Astrocyte (in vitro differentiated cells and primary cell): ENCODE data around the gene KRT72. TPM values are rescaled to one million over a fixed set of nuclear protein-coding genes. Genes with fewer than 3 reads are reported as not detected.

Experiments used
- DNase-seq: peaks from one replicate; pipeline ENCODE4 v3.0.0-alpha.2; 2010; ENCODE audit warnings: low read depth
- FAIRE-seq: peaks from 2 replicates; lab custom pipeline; 2011; peaks lifted over from hg19 to GRCh38; lab: Jason Lieb, UNC
- H2AFZ ChIP-seq: 2 replicates; pipeline ENCODE4 v1.6.0; 2012; ENCODE audit warnings: low read depth, low read length, inconsistent platforms
- H3K27ac ChIP-seq: 2 replicates; pipeline ENCODE4 v1.5.1; 2011; ENCODE audit warnings: low read depth, low read length, inconsistent platforms
- H3K27me3 ChIP-seq: 2 replicates; pipeline ENCODE4 v1.6.0; 2011; ENCODE audit warnings: low read length, inconsistent platforms; ENCODE audit not compliant: insufficient read depth
- H3K36me3 ChIP-seq: 2 replicates; pipeline ENCODE4 v1.5.1; 2011; ENCODE audit warnings: low read length, inconsistent platforms; ENCODE audit not compliant: insufficient read depth
- H3K4me1 ChIP-seq: 2 replicates; pipeline ENCODE4 v1.5.1; 2011; ENCODE audit warnings: low read length, inconsistent platforms; ENCODE audit not compliant: insufficient read depth
- H3K4me2 ChIP-seq: 2 replicates; pipeline ENCODE4 v1.6.0; 2012; ENCODE audit warnings: low read length, inconsistent platforms
- H3K4me3 ChIP-seq: 2 replicates; pipeline ENCODE4 v1.5.1; 2011; ENCODE audit warnings: low read depth, mild to moderate bottlenecking, low read length, inconsistent platforms; ENCODE audit not compliant: insufficient read depth
- H3K79me2 ChIP-seq: 2 replicates; pipeline ENCODE4 v1.6.0; 2012; ENCODE audit warnings: mild to moderate bottlenecking, low read length, inconsistent platforms; ENCODE audit not compliant: insufficient read depth
- H3K9ac ChIP-seq: 2 replicates; pipeline ENCODE4 v1.6.0; 2012; ENCODE audit warnings: mild to moderate bottlenecking, low read length, inconsistent platforms
- H3K9me3 ChIP-seq: 2 replicates; pipeline ENCODE4 v1.5.1; 2012; ENCODE audit warnings: low read depth, mild to moderate bottlenecking, low read length, inconsistent platforms; ENCODE audit not compliant: insufficient read depth
- H4K20me1 ChIP-seq: 2 replicates; pipeline ENCODE4 v1.6.0; 2012; ENCODE audit warnings: low read length, inconsistent platforms; ENCODE audit not compliant: insufficient read depth
- H3K27ac Mint-ChIP-seq: one replicate; pipeline ENCODE4 v1.8.0; 2021; ENCODE audit warnings: mild to moderate bottlenecking, mixed read lengths; ENCODE audit not compliant: unreplicated experiment
- H3K27me3 Mint-ChIP-seq: one replicate; pipeline ENCODE4 v1.8.0; 2021; ENCODE audit warnings: low read depth, mixed read lengths; ENCODE audit not compliant: unreplicated experiment
- H3K36me3 Mint-ChIP-seq: one replicate; pipeline ENCODE4 v1.8.0; 2021; ENCODE audit warnings: low read depth, mixed read lengths; ENCODE audit not compliant: unreplicated experiment
- H3K4me1 Mint-ChIP-seq: one replicate; pipeline ENCODE4 v1.8.0; 2021; ENCODE audit warnings: low read depth, mixed read lengths; ENCODE audit not compliant: unreplicated experiment
- H3K4me3 Mint-ChIP-seq: one replicate; pipeline ENCODE4 v1.8.0; 2021; ENCODE audit warnings: mild to moderate bottlenecking, moderate library complexity, mixed read lengths; ENCODE audit not compliant: unreplicated experiment
- H3K9me3 Mint-ChIP-seq: one replicate; pipeline ENCODE4 v1.8.0; 2021; ENCODE audit warnings: mild to moderate bottlenecking, mixed read lengths; ENCODE audit not compliant: unreplicated experiment
- CTCF ChIP-seq: IDR thresholded peaks from 2 replicates; pipeline ENCODE4 v1.5.1; 2011; ENCODE audit warnings: low read depth, mild to moderate bottlenecking, inconsistent platforms, low read length, moderate library complexity; ENCODE audit not compliant: insufficient read depth
- EZH2 ChIP-seq: IDR thresholded peaks from 2 replicates; pipeline ENCODE4 v1.6.1; 2012; ENCODE audit warnings: mild to moderate bottlenecking, low read length, inconsistent platforms; ENCODE audit not compliant: insufficient read depth
- total RNA-seq: library from RNA; stranded (reverse); gene quantifications from 2 replicates; pipeline ENCODE4 v1.2.1, GENCODE V29; 2021

Gene KRT72
- total RNA-seq, 1 donor from 2014 or later, result not detected

DNA sequence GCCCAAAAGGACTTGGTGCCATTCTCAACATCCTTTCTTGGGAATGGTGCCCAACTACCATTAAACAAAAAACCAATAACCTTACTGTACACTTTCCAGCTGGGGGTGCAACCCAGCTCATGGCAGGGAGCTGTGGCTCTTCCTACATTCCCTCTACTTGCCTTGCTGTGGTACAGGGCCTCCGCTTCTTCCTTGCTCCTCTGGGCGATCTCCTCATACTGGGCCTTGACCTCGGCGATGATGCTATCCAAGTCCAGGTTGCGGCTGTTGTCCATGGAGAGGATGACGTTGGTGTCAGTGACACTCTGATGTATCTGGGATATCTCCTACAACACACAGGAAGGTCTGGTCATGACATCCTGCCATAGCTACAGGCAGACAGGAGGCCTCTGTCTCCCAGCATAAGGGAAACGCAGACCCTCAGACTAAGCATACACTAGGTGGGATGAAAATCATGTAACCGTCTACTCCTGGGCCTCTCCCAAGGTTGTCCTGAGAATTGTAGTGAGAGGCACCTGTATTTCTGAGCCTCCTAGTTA lies 46.8 kb upstream of the KRT72 start:
- Histone ChIP-seq H3K79me2 (no peaks in the 10 kb centered on the region), H3K4me3 (no peak overlapping the region), H4K20me1 (no peaks in the 10 kb centered on the region), H3K36me3 (no peaks in the 10 kb centered on the region), H3K4me1 (no peaks in the 10 kb centered on the region), H3K4me2 (no peak overlapping the region), H3K27me3 (peaks cover 12% of the 10 kb centered on the region), H2AFZ (no peak overlapping the region), H3K9me3 (no peaks in the 10 kb centered on the region), H3K27ac (no peak overlapping the region), H3K9ac (no peak overlapping the region)
- Mint-ChIP-seq H3K36me3 (no peaks in the 10 kb centered on the region), H3K9me3 (no peaks in the 10 kb centered on the region), H3K27ac (no peak overlapping the region), H3K27me3 (peaks cover 65% of the 10 kb centered on the region), H3K4me1 (no peaks in the 10 kb centered on the region), H3K4me3 (no peak overlapping the region)
- TF ChIP-seq EZH2, result no peak
- TF ChIP-seq CTCF, result no peak
- no peak for FAIRE-seq
- no peak for DNase-seq

DNA sequence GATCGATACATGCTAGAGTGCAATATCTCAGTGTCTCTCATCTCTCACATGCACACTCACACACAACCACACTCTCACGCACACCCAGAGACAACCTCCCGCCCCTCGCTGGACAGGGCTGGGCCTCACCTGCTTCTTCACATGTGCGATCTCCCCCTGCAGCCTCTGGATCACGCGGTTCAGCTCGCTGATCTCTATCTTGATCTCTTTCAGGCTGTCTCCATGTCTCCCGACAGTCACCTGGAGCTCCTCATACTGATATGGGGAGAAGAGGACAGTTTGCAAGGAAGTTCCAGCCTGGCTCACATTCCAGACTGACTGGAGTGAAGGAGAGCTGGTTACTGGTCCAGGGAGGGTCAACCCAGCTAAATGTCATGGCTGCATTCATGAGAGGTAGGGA lies 46.3 kb upstream of the KRT72 start:
- Histone ChIP-seq H3K9me3 (no peaks in the 10 kb centered on the region), H3K27ac (no peak overlapping the region), H3K36me3 (no peaks in the 10 kb centered on the region), H3K79me2 (no peaks in the 10 kb centered on the region), H2AFZ (no peak overlapping the region), H3K4me1 (no peaks in the 10 kb centered on the region), H3K9ac (no peak overlapping the region), H3K4me2 (no peak overlapping the region), H4K20me1 (no peaks in the 10 kb centered on the region), H3K27me3 (peaks cover 12% of the 10 kb centered on the region), H3K4me3 (no peak overlapping the region)
- no peak overlapping the region for H3K4me3 Mint-ChIP-seq
- no peaks in the 10 kb centered on the region for H3K4me1 Mint-ChIP-seq
- FAIRE-seq (no peak), DNase-seq (no peak)
- no peaks in the 10 kb centered on the region for H3K36me3 Mint-ChIP-seq
- H3K9me3 Mint-ChIP-seq, result no peaks in the 10 kb centered on the region
- TF ChIP-seq CTCF (no peak), EZH2 (no peak)
- H3K27ac Mint-ChIP-seq, result no peak overlapping the region
- H3K27me3 Mint-ChIP-seq, result peaks cover 69% of the 10 kb centered on the region

DNA sequence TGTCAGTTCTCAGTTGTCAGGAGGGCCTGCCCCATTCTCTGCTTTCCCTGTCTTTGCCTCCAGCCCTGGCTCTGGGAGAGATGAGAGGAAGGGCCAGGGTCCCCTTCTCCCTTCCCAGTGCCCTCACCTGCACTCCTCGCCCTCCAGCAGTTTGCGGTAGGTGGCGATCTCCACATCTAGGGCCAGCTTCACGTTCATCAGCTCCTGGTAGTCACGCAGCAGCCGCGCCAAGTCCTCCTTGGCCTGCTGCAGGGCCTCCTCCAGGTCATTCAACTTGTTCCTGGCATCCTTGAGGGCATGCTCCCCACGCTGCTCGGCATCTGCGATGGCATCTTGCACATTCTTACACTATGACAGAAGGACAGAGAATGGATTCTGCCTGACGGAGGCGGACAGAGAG lies 45.4 kb upstream of the KRT72 start:
- no peak for DNase-seq
- Mint-ChIP-seq H3K27me3 (peaks cover 76% of the 10 kb centered on the region), H3K4me3 (no peak overlapping the region), H3K36me3 (no peaks in the 10 kb centered on the region), H3K27ac (no peak overlapping the region), H3K4me1 (no peaks in the 10 kb centered on the region), H3K9me3 (no peaks in the 10 kb centered on the region)
- no peak overlapping the region for H3K4me2 ChIP-seq
- TF ChIP-seq EZH2 (no peak), CTCF (no peak)
- no peaks in the 10 kb centered on the region for H3K9me3 ChIP-seq
- H3K79me2 ChIP-seq, result no peaks in the 10 kb centered on the region
- no peak for FAIRE-seq
- no peak overlapping the region for H3K4me3 ChIP-seq
- H3K9ac ChIP-seq, result no peak overlapping the region
- H4K20me1 ChIP-seq, result no peaks in the 10 kb centered on the region
- H3K27ac ChIP-seq, result no peak overlapping the region
- no peaks in the 10 kb centered on the region for H3K36me3 ChIP-seq
- no peak overlapping the region for H2AFZ ChIP-seq
- no peaks in the 10 kb centered on the region for H3K4me1 ChIP-seq
- H3K27me3 ChIP-seq, result peaks cover 16% of the 10 kb centered on the region
